WTC11 (cell line): ENCODE results near the gene PCNX1. TPM values are rescaled to one million over a fixed set of nuclear protein-coding genes. Genes with fewer than 3 reads are reported as not detected.

Experiments used
- ATAC-seq: fragments of 200-7000 bp; cut with Tn5 transposase; 2 replicates; pipeline ENCODE4 v1.10.0; 2021; ENCODE audit warnings: mild to moderate bottlenecking, moderate library complexity
- CTCF ChIA-PET: fragments of 300-600 bp; sonication (Branson Sonifier 250); formaldehyde crosslinking; loops from one replicate; lab custom pipeline; 2021; ENCODE audit warnings: antibody characterized with exemption; lab: Charles Lee
- POLR2A ChIA-PET: fragments of 350-600 bp; sonication (Branson Sonifier 250); formaldehyde crosslinking; loops from one replicate; lab custom pipeline; 2021; ENCODE audit warnings: antibody characterized with exemption; lab: Charles Lee
- DNase-seq: peaks from one replicate; pipeline ENCODE4 v3.0.0; 2021; ENCODE audit warnings: low spot score
- H3K27ac Mint-ChIP-seq: 2 replicates; pipeline ENCODE4 v1.8.0; 2021; ENCODE audit warnings: mixed read lengths
- H3K27me3 Mint-ChIP-seq: 2 replicates; pipeline ENCODE4 v1.8.0; 2021; ENCODE audit warnings: low read depth, mild to moderate bottlenecking, moderate library complexity, mixed read lengths
- H3K36me3 Mint-ChIP-seq: 2 replicates; pipeline ENCODE4 v1.8.0; 2021; ENCODE audit warnings: mixed read lengths
- H3K4me1 Mint-ChIP-seq: 2 replicates; pipeline ENCODE4 v1.8.0; 2022; ENCODE audit warnings: mixed read lengths
- H3K4me3 Mint-ChIP-seq: 2 replicates; pipeline ENCODE4 v1.8.0; 2021; ENCODE audit warnings: mild to moderate bottlenecking, moderate library complexity, mixed read lengths
- H3K9me3 Mint-ChIP-seq: 2 replicates; pipeline ENCODE4 v1.8.0; 2021; ENCODE audit warnings: mixed read lengths
- AFF4 ChIP-seq: sonication (generic); formaldehyde crosslinking; IDR thresholded peaks from 2 replicates; pipeline ENCODE4 v1.8.1; 2023; ENCODE audit warnings: mild to moderate bottlenecking, missing genetic modification reagents, borderline replicate concordance
- CBFB ChIP-seq: sonication (generic); formaldehyde crosslinking; IDR thresholded peaks from 2 replicates; pipeline ENCODE4 v1.8.1; 2022; ENCODE audit warnings: mild to moderate bottlenecking, low read depth, missing genetic modification reagents
- CDX4 ChIP-seq: fragments of 250-450 bp; sonication (Bioruptor Pico); IDR thresholded peaks from 2 replicates; pipeline ENCODE4 v1.9.0; 2021; ENCODE audit warnings: moderate library complexity, mild to moderate bottlenecking, inconsistent platforms, borderline replicate concordance
- CREB1 ChIP-seq: sonication (generic); formaldehyde crosslinking; IDR thresholded peaks from 2 replicates; pipeline ENCODE4 v1.8.0; 2023; ENCODE audit warnings: mild to moderate bottlenecking, missing genetic modification reagents
- E2F1 ChIP-seq: sonication (generic); formaldehyde crosslinking; IDR thresholded peaks from 2 replicates; pipeline ENCODE4 v1.8.0; 2022; ENCODE audit warnings: mild to moderate bottlenecking, missing genetic modification reagents
- FOXJ3 ChIP-seq: sonication (generic); formaldehyde crosslinking; IDR thresholded peaks from 2 replicates; pipeline ENCODE4 v1.9.0; 2021; ENCODE audit warnings: missing genetic modification reagents, mild to moderate bottlenecking, borderline replicate concordance
- FOXP1 ChIP-seq: sonication (generic); formaldehyde crosslinking; IDR thresholded peaks from 2 replicates; pipeline ENCODE4 v1.8.0; 2022; ENCODE audit warnings: missing genetic modification reagents, mild to moderate bottlenecking, moderate library complexity, borderline replicate concordance
- HMGA2 ChIP-seq: fragments of 250-450 bp; sonication (Bioruptor Pico); IDR thresholded peaks from 2 replicates; pipeline ENCODE4 v1.4.0; 2021; ENCODE audit warnings: mild to moderate bottlenecking, moderate library complexity
- JAZF1 ChIP-seq: fragments of 250-450 bp; sonication (Bioruptor Pico); IDR thresholded peaks from 2 replicates; pipeline ENCODE4 v1.9.0; 2021; ENCODE audit warnings: moderate library complexity, mild to moderate bottlenecking, inconsistent platforms
- MXD4 ChIP-seq: fragments of 250-450 bp; sonication (Bioruptor Pico); IDR thresholded peaks from 2 replicates; pipeline ENCODE4 v1.8.0; 2021; ENCODE audit warnings: mild to moderate bottlenecking, moderate library complexity, borderline replicate concordance
- NFYB ChIP-seq: sonication (generic); formaldehyde crosslinking; conservative IDR thresholded peaks from 2 replicates; pipeline ENCODE4 v1.8.0; 2022; ENCODE audit warnings: low read depth, missing genetic modification reagents
- STAT6 ChIP-seq: sonication (generic); formaldehyde crosslinking; conservative IDR thresholded peaks from 2 replicates; pipeline ENCODE4 v1.8.1; 2023; ENCODE audit warnings: mild to moderate bottlenecking, low read depth, missing genetic modification reagents, moderate library complexity
- TEAD4 ChIP-seq: sonication (generic); formaldehyde crosslinking; IDR thresholded peaks from 2 replicates; pipeline ENCODE4 v1.8.0; 2022; ENCODE audit warnings: mild to moderate bottlenecking, missing genetic modification reagents
- TP53 ChIP-seq: sonication (generic); formaldehyde crosslinking; IDR thresholded peaks from 2 replicates; pipeline ENCODE4 v1.8.1; 2023; ENCODE audit warnings: mild to moderate bottlenecking, missing genetic modification reagents
- ZNF121 ChIP-seq: sonication (generic); formaldehyde crosslinking; IDR thresholded peaks from 2 replicates; pipeline ENCODE4 v1.8.0; 2023; ENCODE audit warnings: missing genetic modification reagents
- ZNF317 ChIP-seq: sonication (generic); formaldehyde crosslinking; IDR thresholded peaks from 2 replicates; pipeline ENCODE4 v1.8.1; 2023; ENCODE audit warnings: low read depth, mild to moderate bottlenecking, moderate library complexity, missing genetic modification reagents, borderline replicate concordance
- ZNF396 ChIP-seq: fragments of 250-450 bp; sonication (Bioruptor Pico); IDR thresholded peaks from 2 replicates; pipeline ENCODE4 v1.8.0; 2021; ENCODE audit warnings: mild to moderate bottlenecking, moderate library complexity, borderline replicate concordance
- total RNA-seq: library from RNA; stranded (reverse); gene quantifications from 3 replicates; pipeline ENCODE4 v1.2.3, GENCODE V29; 2021
- TF ChIP-seq, protein P1 (sequence below): sonication (generic); formaldehyde crosslinking; IDR thresholded peaks from 2 replicates; pipeline ENCODE4 v1.8.0; 2022; ENCODE audit warnings: mild to moderate bottlenecking, missing genetic modification reagents
- TF ChIP-seq, protein P2 (sequence below): sonication (generic); formaldehyde crosslinking; IDR thresholded peaks from 2 replicates; pipeline ENCODE4 v1.8.0; 2022; ENCODE audit warnings: mild to moderate bottlenecking, missing genetic modification reagents

PCNX1 gene
- total RNA-seq, 1 experiment from 2014 or later: 46.4 TPM

DNA sequence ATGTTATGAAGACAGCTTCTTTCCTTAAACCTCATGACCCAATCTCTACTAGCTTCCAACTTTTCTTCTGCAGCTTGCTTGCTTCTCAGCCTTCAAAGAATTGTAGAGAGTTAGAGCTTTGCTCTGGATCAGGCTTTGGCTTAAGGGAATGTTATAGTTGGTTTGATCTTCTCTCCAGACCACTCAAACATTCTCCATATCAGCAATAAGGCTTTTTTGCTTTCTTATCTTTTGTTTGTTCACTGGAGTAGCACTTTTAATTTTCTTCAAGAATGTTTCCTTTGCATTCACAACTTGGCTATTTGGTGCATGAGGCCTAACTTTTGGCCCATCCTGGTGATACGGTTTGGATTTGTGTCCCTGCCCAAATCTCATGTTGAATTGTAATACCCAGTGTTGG lies 163.8 kb downstream of the PCNX1 start (continued):
- no peak for TF ChIP-seq AFF4 (CRISPR knock-in tag)
- TF ChIP-seq CREB1 (CRISPR knock-in tag): no peak
- TF ChIP-seq, all 79 proteins: peak for 0

- Mint-ChIP-seq H3K9me3 (peaks cover 16% of the 10 kb centered on the region), H3K4me1 (no peaks in the 10 kb centered on the region), H3K27ac (no peak overlapping the region), H3K36me3 (peaks cover 52% of the 10 kb centered on the region), H3K4me3 (no peak overlapping the region), H3K27me3 (no peaks in the 10 kb centered on the region)
- ChIA-PET CTCF (no interaction called here), POLR2A (no interaction called here)
- DNase-seq: no peak
- TF ChIP-seq E2F1 (CRISPR knock-in tag) (no peak), NFYB (CRISPR knock-in tag) (no peak), HMGA2 (no peak), TEAD4 (CRISPR knock-in tag) (no peak), MXD4 (CRISPR knock-in tag) (no peak), ZNF396 (no peak)
- ATAC-seq: no peak
Observed at GRCh38 chr14:71076462-71077092, 169.3 kb downstream of the PCNX1 start.

DNA sequence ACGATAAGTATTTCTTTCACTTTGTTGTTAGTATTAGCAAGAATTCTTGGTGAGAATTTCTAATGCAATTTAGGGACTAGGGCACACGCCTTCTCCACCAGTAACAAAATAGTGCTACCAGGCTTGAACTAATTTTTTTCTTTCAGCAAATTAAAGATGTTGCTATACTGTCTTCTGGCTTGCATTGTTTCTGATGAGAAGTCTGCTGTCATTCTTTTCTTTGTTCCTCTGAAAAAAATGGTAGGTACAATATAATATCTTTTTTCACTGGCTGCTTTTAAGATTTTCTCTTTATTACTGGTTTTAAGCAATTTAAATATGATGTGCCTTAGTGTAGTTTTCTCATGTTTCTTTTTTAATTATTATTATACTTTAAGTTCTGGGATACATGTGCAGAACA lies 171.2 kb downstream of the PCNX1 start:
- no peaks in the 10 kb centered on the region for H3K27me3 Mint-ChIP-seq
- no peak overlapping the region for H3K27ac Mint-ChIP-seq
- no peaks in the 10 kb centered on the region for H3K4me1 Mint-ChIP-seq
- no peak overlapping the region for H3K4me3 Mint-ChIP-seq
- H3K9me3 Mint-ChIP-seq: peaks cover 16% of the 10 kb centered on the region
- TF ChIP-seq CDX4 (CRISPR knock-in tag) (no peak), ZNF317 (CRISPR knock-in tag) (peak; percentile 89)
- POLR2A ChIA-PET: no interaction called here
- ATAC-seq (no peak), DNase-seq (no peak)
- H3K36me3 Mint-ChIP-seq: peaks cover 54% of the 10 kb centered on the region
- CTCF ChIA-PET: no interaction called here

DNA sequence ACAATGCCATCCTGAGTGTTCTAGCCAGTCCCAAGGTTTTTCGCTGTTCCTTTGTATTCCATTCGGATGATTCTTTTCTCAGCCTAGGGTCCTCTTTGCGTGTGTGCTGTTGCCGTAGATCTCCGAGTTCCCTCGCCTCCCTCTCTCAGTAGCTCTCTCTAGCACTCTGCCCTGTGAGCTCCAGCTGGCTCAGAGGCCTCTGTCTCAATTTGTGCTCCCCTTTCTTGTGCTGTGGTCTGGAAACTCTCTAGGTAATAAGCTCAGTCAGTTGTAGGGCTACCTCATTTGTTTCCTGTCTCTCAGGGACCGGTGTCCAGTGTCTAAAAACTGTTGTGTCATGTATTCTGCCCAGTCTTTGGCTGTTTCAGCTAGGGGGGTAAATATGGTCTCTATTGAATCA lies 179.3 kb downstream of the PCNX1 start:
- Mint-ChIP-seq H3K27ac (peak overlapping the region; percentile 88), H3K4me1 (no peaks in the 10 kb centered on the region), H3K4me3 (no peak overlapping the region), H3K9me3 (no peaks in the 10 kb centered on the region), H3K36me3 (peaks cover 33% of the 10 kb centered on the region), H3K27me3 (no peaks in the 10 kb centered on the region)
- TF ChIP-seq CBFB: no peak
- no peak for TF ChIP-seq FOXP1 (CRISPR knock-in tag)
- no peak for TF ChIP-seq JAZF1
- TF ChIP-seq, protein P1, sequence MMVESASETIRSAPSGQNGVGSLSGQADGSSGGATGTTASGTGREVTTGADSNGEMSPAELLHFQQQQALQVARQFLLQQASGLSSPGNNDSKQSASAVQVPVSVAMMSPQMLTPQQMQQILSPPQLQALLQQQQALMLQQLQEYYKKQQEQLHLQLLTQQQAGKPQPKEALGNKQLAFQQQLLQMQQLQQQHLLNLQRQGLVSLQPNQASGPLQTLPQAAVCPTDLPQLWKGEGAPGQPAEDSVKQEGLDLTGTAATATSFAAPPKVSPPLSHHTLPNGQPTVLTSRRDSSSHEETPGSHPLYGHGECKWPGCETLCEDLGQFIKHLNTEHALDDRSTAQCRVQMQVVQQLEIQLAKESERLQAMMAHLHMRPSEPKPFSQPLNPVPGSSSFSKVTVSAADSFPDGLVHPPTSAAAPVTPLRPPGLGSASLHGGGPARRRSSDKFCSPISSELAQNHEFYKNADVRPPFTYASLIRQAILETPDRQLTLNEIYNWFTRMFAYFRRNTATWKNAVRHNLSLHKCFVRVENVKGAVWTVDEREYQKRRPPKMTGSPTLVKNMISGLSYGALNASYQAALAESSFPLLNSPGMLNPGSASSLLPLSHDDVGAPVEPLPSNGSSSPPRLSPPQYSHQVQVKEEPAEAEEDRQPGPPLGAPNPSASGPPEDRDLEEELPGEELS (CRISPR knock-in tag): no peak
- no peak for TF ChIP-seq STAT6 (CRISPR knock-in tag)
- no peak for TF ChIP-seq NFYB (CRISPR knock-in tag)
- TF ChIP-seq ZNF121 (CRISPR knock-in tag): no peak
- no peak for TF ChIP-seq FOXJ3 (CRISPR knock-in tag)
- no peak for TF ChIP-seq TP53
- TF ChIP-seq, protein P2, sequence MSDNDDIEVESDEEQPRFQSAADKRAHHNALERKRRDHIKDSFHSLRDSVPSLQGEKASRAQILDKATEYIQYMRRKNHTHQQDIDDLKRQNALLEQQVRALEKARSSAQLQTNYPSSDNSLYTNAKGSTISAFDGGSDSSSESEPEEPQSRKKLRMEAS (CRISPR knock-in tag): no peak
- DNase-seq: no peak
- ChIA-PET POLR2A (no interaction called here), CTCF (no interaction called here)
- no peak; the same call in 1 of the 2 replicates for ATAC-seq
